Renal cortical epithelial cell (primary cell): ENCODE measurements around the gene CCDC27. TPM values are rescaled to one million over a fixed set of nuclear protein-coding genes. Genes with fewer than 3 reads are reported as not detected.

Experiments
- DNase-seq: peaks from one replicate; pipeline ENCODE4 v3.0.0-alpha.2; 2011; ENCODE audit warnings: low read depth
- total RNA-seq: library from RNA; depleted of rRNA; stranded (reverse); fragments of >200 nt; gene quantifications from 2 replicates; pipeline ENCODE4 v1.2.3, GENCODE V29; 2014

CCDC27 gene
- total RNA-seq, 1 donor from 2014 or later: not detected

DNA sequence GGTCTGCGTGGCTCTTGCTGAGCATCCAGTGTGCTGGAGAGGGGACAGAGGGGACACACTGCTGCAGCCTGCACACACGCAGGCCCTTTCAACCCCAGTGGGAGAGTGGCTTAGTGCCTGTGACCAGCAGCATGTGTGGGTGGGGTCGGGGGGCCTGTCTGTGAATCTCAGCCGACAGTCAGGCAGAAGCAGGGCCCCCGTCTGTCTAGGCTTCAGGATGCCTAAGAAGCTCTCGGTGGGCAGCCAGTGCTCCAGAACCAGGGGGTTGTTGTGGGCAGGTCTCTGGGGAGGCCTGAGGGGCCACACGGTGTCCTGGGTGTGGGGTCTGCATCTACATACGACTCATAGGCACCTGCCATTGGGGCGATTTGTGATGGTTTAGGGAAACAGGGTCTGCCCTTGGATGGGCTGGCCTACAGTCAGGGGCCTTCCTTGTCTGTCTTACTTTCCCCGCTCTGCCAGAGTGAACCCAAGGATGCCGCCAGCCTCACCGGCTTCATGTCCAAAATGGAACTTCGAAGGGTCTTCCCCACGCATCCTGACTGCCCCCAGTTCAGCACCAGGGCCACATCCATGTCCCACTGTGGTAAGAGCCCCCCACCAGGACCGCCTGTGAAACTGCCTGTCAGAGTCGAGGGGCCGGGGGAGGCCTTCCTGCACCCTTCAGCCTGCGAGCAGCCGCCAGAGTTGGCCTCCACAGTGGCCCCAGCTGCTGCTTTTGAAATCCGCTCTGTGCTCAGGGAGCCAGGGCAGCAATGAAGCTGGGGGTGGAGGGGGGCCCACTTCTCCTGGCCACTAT lies 1.6 kb downstream of the CCDC27 start:
- DNase-seq: no peak

DNA sequence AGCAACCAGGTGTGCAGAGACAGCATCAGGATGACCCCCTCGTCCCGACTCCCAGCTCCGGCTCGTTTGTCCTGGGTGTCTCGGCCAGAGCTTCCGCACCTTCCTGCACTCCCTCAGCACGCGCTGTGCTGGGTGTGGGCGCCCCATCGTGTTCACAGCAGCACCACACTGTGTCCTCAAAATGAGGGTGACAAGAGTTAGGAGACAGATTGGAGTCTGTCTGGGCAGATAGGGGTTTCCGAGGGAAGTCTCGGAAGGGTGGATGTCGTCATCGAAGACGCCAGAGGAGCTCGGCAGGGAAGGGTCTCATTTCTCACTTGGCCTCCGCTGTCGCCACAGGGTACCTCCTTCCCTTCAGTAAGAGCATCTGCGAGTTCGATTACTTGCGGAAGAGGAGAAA lies 4.1 kb downstream of the CCDC27 start:
- DNase-seq: no peak

- no peak for DNase-seq
Observed at GRCh38 chr1:3759164-3759563, 6.9 kb downstream of the CCDC27 start.

- DNase-seq: no peak
Observed at GRCh38 chr1:3759796-3760195, 7.5 kb downstream of the CCDC27 start.

- no peak for DNase-seq
Observed at GRCh38 chr1:3761296-3762010, 9.2 kb downstream of the CCDC27 start.

- DNase-seq: no peak
Observed at GRCh38 chr1:3762151-3762872, 10.1 kb downstream of the CCDC27 start.

- no peak for DNase-seq
Observed at GRCh38 chr1:3762873-3763228, 10.6 kb downstream of the CCDC27 start.

DNA sequence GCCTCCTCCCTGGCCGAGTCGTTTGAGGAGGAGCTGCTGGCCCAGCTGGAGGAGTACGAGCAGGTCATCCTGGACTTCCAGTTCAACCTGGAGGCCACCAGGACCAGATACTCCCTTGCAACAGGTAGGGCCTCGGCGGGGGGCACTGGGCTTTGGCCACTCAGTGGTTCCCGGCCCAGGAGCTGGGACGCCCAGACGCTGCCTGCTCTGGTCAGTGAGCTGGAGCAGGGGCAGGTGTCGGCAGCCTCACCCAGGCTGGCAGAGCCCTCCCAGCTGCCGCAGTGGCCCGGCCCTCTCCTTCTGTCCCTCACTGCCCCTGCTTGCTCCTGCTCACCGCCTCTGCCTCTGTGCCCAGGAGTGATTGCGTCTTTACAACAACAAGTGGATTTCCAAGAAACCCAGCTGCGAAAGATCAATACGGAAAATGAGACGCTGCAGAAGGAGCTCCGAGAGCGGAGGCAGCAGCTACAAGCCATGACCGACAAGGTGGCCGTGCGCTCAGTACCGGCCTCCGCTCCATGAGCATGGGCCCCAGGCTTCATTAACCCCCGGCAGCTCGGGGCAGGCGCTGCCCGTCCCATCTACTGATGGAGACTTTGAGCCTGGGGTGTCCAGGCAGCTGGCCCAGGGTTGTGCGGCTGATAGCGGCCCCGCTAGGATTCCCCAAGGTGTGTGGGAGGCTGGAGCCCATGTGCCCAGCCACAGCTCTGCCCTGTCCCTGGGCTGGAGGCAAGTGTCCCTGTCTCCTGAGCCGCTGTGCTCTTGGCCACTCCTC lies 11.3 kb downstream of the CCDC27 start:
- no peak for DNase-seq

DNA sequence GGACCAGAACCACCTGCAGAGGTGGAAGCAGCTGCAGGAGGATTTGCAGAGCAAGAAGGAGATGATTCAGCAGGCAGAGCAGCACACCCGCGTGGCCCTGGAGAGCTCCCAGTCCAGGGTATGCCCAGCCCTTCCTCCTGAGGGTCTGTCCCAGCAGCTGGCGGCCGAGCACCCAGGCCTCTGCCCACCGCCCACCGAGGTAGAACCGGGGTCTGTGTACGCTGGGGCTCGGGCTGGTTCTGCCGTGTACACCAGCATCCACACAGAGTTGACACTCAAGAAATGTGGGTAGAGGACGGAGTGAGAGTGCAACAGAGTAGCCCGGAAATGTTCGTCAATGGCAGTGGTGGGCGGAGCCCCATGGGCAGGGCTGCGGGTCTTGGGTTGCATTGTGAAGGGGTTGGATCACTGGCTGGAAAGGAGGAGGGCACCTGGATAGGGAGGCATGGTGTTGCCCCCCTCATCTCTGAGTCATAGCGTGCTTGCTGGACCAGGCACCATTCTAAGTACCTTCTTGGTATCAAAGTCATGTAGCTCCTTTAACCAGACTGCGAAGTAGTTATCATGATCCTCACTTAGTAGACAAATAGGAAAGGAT lies 15.2 kb downstream of the CCDC27 start:
- no peak for DNase-seq

GRCh38 chr1:3768811-3769390 lies 16.7 kb downstream of the CCDC27 start:
- no peak for DNase-seq

GRCh38 chr1:3770047-3770765 lies 18.0 kb downstream of the CCDC27 start:
- no peak for DNase-seq

GRCh38 chr1:3771108-3772026 lies 19.1 kb downstream of the CCDC27 start:
- DNase-seq: no peak

DNA sequence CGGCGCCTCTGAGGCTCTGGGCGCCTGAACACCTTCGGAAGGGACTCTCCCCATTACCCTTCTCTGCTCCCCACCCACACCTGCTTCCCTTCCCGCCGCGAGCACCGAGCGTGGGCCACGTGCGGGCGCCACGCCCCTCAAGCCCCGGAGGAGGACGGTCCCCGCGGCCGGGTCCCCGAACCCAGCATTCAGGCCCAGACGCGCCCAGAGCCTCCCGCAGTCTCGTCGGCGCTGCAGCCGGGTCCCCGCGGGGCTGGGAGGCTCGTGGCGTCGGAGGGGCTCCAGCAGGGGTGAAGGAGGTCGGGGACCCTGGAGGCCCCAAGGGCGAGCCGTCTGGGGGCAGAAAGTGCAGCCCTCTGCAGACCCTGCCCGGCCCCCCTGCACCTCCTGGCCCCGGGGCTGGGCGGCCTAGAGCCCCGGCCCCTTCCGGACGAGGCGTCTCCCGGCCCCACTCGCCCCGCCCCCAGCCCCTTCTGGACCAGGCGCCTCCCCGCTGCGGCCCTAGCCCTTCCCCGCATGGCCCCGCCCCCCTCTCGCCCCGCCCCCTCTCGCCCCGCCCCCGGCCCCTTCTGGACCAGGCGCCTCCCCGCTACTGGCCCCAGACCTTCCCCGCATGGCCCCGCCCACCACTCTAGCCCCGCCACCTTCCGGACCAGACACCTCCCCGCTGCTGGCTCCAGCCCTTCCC lies 19.9 kb downstream of the CCDC27 start:
- DNase-seq: peak; percentile 58

DNA sequence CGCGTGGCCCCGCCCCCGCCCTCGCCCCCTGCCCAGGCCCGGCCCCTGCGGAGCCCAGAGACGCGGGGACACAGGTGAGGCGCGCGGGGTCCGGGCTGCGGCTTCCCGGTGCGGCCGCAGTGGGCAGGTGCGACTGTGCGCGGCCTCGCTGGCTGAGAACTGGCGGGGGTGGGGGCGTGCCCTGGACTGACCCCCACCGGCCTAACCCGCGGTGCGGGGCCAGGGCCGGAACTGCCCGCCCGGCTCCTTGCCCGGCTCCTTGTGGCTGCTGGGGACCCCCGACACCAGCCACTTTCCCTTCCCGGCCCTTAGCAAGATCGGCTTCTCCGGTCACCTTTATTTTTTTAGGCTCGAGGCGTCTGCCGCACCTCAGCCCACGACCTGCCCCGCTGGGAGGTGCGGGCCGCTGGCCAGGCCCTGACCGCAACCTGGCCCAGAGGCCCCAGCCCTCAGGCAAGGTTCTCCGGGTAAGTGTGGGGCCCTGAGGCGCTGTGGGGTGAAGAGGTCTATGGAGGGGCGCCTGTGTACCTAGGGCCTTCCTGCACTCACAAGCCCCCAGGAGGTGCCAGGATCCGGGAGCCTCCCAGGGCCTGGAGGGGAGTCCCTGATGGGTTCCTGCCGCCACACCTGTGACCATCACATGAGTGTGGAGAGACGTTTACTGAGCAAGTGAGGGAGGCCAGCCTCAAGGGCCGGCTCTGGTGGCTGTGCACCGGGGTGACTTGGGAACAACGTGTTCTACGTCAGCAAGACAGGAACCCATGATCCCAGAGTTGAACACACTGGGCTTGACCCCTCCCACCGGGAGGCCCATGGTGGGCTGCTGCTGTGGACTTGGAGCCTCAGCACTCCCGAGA lies 20.7 kb downstream of the CCDC27 start, which contains the start of gene SMIM1:
TSS of gene SMIM1 (plus strand) at position 35 of the 857 bp plus-strand sequence. CDS start 2,625 bp downstream, outside the sequence.
- DNase-seq: no peak

GRCh38 chr1:3773572-3774275 lies 21.5 kb downstream of the CCDC27 start:
- no peak for DNase-seq

GRCh38 chr1:3774276-3774945 lies 22.2 kb downstream of the CCDC27 start:
- no peak for DNase-seq
